GM20000 (cell line): ENCODE measurements around the gene TNFSF9.

ENCODE experiments used
- DNase-seq: peaks from one replicate; pipeline ENCODE4 v3.0.0; 2012; ENCODE audit warnings: low spot score
- TF ChIP-seq, protein P1 (sequence below): IDR thresholded peaks from 2 replicates; pipeline ENCODE4 v1.5.1; 2012; ENCODE audit warnings: mild to moderate bottlenecking, control low read depth; ENCODE audit errors: extremely low read depth, missing control alignments

The TNFSF9 gene

GRCh38 chr19:6531163-6531955 lies 533 bp downstream of the TNFSF9 start:
- peak; percentile 36 for DNase-seq
- TF ChIP-seq, protein P1, sequence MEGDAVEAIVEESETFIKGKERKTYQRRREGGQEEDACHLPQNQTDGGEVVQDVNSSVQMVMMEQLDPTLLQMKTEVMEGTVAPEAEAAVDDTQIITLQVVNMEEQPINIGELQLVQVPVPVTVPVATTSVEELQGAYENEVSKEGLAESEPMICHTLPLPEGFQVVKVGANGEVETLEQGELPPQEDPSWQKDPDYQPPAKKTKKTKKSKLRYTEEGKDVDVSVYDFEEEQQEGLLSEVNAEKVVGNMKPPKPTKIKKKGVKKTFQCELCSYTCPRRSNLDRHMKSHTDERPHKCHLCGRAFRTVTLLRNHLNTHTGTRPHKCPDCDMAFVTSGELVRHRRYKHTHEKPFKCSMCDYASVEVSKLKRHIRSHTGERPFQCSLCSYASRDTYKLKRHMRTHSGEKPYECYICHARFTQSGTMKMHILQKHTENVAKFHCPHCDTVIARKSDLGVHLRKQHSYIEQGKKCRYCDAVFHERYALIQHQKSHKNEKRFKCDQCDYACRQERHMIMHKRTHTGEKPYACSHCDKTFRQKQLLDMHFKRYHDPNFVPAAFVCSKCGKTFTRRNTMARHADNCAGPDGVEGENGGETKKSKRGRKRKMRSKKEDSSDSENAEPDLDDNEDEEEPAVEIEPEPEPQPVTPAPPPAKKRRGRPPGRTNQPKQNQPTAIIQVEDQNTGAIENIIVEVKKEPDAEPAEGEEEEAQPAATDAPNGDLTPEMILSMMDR, result no peak

DNA sequence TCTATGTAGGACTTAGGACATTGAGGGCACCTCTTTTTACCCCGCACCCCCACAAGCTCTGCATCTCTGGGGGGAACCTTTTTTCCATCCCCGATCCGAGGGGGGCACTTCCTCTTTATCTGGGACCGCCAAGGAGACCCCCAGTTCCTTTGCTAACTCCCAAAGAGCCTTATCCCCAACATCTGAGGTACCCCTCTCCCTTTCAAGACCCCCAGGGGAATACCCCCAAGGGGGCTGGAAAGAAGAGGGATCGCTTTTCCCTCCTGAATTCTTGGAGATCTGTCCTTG lies 1.1 kb downstream of the TNFSF9 start:
- DNase-seq, result no peak
- TF ChIP-seq, protein P1, result no peak

GRCh38 chr19:6532244-6532999 lies 1.6 kb downstream of the TNFSF9 start:
- peak; percentile 83 for DNase-seq
- TF ChIP-seq, protein P1, result no peak

DNA sequence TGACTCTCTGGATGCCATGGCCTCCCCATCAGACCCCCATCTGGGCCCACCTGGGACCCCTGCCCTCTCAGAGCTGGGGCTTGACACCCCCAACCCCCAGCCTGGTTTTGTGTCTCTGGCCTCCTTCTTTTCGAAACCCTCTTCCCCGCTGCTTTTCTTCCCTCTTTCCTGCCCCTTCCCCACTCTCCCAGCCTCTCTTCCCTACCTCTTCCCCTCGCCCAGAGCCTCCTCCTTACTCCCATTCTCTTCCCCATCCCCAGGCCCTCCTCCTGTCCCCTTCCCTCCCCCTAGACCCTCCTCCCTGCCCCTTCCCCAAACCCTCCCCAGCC lies 2.1 kb downstream of the TNFSF9 start:
- TF ChIP-seq, protein P1, result no peak
- no peak for DNase-seq

DNA sequence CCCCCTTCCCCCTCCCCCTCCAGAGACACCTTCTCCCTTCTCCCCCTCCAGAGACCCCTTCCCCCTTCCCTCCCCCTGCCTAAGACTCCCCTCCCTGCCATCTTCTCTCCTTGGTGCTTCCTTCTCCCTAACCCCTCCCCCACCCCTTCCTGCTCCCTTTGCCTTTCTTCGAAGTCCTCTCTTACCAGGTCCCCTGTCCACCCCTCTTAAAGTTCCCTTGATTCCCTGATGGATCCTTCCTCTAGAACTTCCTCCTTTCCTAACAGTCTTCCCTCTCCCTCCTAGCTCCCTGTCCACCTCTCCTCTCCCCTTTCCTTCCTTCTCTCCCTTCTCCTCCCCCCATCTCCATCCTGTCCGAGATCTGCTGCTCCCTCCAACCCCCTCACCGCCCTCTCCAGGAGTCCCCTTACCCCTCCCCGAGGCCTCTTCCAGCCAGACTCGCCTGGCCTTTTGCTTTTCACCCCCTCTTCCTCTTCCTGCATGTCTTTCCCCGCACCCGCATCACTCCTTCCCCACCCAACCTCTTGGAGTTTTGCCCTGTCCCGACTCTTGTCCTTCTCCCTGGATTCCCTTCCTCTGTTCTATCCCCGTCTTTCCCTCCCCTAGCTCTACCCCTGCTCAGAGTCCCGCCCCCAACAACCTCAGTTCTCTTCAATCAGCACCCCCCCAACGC lies 3.1 kb downstream of the TNFSF9 start:
- TF ChIP-seq, protein P1, result no peak
- DNase-seq, result no peak

DNA sequence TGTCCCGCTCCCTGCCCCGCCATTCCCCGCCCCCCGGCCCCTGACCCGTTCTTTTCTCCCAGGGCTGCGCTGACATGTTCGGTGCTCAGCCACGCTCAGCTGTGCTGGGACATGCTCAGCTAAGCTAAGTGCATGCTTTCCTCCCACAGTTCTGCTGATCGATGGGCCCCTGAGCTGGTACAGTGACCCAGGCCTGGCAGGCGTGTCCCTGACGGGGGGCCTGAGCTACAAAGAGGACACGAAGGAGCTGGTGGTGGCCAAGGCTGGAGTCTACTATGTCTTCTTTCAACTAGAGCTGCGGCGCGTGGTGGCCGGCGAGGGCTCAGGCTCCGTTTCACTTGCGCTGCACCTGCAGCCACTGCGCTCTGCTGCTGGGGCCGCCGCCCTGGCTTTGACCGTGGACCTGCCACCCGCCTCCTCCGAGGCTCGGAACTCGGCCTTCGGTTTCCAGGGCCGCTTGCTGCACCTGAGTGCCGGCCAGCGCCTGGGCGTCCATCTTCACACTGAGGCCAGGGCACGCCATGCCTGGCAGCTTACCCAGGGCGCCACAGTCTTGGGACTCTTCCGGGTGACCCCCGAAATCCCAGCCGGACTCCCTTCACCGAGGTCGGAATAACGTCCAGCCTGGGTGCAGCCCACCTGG lies 3.7 kb downstream of the TNFSF9 start:
- no peak for DNase-seq

More for the DNA sequence above, 3.7 kb downstream of the TNFSF9 start:
- TF ChIP-seq, protein P1, result no peak
